Stimulated activated CD4-positive, alpha-beta T cell treated with anti-CD3 and anti-CD28 coated beads, Interleukin-12 subunit alpha, Interleukin-12 subunit beta, amount 100 ng/mL, for 48 hours (primary cell): ENCODE measurements around the gene UMOD.
A peak's percentile ranks its signal among the peaks of the same experiment; 100 is the strongest.

Experiments
- DNase-seq, 3 donors: peaks; one replicate each; pipeline ENCODE4 v3.0.0-alpha.2; 2020; ENCODE audit warnings: low read depth in 2 of 3, low spot score in 1 of 3

Gene UMOD

DNA sequence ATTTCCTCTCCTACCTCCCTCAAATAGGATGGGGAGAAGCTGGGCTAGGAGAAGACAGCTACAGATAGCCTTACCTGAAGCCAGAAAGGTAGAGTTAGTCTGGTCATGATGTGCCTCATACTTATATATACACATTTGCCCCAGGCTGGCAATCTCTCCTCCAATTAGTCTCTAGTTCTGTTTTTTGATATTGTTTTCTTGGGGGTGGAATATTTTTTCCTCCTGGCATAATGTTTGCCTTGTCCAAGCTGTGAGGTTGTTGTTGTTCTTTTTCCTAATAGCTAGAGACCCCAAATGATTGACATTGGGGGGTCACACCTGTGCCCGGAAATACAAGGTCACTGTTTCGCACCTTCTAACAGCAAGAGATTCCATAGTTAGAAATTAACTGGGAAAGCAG is at the start of gene UMOD:
UMOD (minus strand) TSS at position 101 of the 400 bp plus-strand sequence. CDS start 1,978 bp downstream, outside the sequence.
- no peak for DNase-seq

DNA sequence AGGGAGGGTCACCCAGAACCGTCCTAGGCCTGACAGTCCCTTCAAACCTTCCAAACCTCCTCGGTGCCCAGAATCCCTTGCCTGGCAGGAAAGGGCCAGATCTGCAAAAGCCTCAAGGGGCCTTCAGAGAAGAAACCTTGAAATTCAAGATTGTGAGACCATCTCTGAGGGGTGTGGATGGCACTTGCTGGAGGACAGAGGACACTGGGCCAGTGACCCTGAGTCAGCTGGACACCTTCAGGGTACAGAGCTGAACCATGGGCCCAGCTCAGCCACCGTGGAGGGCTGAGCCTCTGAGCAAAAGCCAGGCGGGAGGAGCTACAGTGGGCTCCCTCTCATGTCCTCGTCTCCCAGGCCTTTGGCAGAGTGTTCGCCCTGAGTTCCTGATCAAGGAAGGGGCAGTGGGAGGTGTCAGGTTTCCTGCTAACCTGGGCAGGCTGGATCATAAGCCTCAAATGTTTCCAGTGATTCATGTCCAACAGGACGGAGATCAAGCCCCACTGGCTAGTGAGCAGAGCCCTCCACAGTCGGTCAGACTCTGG is 49.0 kb upstream of the UMOD start:
- DNase-seq = no peak

DNA sequence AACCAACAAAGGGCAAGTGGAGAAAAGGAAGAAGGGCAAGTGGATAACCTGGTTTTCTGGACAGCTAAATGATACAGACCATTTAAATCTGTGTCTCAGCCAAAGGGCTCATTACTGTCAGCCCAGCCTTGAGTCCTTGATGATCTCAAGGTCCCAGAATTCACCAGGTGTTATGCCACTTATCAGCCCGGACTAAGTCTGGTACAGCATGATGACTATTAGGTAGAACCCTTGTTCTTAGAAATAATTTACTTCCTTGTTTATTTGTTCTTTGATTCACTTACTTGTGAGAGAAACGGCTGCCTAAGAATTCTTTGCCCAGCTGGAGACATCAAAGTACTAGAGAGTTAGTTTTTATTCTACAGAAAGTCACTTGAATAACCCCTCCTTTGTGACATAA is 48.6 kb upstream of the UMOD start:
- DNase-seq = no peak

DNA sequence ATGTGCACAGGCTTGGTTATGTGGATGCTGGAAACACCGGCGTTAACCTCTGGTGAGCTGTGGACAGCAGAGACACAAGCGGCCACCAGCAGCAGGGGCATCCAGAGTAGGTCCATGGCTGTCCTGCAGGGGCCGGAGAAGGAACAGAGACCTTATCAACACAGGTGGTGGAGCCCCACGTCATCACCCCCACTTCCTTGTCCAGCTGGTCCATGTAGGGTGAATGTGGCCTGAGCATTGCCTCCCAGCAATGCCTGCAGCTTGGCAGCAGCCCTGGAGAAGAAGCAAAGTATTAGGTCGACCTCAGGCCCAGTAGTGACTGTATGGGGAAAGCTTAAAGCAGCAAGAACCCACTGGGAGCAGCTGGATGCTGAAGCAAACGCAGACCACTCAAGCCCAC is 46.7 kb upstream of the UMOD start:
- DNase-seq = no peak

DNA sequence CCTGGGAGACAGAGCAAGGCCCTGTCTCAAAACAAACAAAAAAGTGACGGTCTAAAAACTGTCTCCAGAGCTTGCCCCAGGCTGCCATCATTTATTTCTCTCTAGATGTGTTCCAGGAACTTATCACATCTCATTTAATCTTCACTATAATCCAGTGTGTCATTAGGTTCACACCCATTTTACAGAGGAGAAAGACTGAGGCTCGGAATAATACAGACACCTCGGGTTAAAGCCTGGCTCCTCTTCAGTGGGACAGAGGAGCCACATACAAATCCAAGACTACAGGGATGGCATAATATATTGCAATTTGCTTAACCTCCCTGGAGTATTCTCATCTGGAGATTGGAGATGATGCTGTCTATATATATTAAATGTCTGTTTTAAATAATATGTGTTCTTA is 46.1 kb upstream of the UMOD start:
- no peak for DNase-seq

DNA sequence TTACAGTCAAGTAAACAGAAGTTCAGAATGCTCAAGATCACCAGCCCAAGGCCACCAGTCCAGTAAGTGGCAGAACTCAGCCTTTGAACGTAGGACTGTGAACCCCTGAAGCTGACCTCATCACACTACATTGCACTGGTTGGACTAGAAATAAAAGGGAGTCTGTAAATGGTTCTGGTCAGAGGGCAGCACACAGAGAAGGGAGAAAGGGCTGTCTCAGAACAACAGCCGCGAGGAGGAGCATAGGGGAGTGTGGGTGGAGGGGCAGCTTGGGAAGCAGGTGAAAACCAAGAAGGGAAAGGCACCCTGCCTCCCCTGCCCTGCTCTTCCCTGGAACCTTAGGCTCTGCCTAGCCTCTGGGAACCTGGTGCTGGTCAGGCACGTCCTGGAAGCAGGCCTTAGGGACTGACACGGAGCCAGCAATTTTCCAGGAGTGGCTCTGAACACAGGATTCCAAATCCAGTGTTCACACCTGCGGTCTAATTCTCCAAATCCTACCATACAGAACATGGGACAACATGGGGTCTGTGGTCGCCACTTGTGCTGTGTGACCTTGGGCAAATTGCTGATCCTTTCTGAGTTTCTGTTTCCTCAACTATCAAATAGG is 45.1 kb upstream of the UMOD start:
- DNase-seq = no peak

DNA sequence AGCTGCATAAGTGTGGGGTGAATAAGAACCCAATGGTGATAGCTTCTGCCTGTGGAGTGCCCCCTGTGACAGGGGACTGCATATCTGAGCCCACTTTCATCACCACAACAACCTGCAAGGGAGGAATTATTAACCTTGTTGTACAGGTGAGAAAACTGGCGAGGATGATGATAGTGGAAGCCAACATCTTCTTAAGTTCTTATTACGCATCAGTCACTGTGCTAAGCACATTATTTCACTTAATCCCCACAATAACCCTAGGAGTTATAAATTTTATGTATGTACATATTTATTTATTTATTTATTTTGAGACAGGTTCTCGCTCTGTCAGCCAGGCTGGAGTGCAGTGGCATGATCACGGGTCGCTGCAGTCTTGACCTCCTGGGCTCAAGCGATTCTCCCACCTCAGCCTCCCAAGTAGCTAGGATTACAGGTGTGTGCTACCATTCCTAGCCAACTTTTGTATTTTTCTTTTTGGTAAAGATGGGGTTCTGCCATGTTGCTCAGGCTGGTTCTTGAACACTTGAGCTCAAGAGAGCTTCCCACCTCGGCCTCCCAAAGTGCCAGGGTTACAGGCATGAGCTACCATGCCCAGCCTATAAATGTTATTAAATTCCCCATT is 44.4 kb upstream of the UMOD start:
- no peak for DNase-seq

DNA sequence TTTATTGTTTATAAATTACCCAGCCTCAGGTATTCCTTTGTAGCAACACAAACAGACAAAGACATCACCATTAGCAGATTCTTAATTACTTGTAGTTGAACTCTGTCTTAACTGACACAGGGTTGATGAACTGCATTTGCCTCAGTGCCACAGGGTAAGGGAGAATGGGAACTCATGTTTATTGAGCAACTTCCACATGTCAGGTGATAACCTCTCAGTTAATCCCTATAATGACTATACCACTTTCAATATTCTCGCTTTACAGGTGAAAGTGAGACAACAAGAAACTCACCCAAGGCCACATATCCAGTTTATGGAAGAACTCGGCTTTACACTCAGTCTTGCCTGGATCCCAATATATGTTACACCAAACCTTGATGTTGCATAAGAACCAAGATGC is 43.4 kb upstream of the UMOD start:
- DNase-seq = no peak

DNA sequence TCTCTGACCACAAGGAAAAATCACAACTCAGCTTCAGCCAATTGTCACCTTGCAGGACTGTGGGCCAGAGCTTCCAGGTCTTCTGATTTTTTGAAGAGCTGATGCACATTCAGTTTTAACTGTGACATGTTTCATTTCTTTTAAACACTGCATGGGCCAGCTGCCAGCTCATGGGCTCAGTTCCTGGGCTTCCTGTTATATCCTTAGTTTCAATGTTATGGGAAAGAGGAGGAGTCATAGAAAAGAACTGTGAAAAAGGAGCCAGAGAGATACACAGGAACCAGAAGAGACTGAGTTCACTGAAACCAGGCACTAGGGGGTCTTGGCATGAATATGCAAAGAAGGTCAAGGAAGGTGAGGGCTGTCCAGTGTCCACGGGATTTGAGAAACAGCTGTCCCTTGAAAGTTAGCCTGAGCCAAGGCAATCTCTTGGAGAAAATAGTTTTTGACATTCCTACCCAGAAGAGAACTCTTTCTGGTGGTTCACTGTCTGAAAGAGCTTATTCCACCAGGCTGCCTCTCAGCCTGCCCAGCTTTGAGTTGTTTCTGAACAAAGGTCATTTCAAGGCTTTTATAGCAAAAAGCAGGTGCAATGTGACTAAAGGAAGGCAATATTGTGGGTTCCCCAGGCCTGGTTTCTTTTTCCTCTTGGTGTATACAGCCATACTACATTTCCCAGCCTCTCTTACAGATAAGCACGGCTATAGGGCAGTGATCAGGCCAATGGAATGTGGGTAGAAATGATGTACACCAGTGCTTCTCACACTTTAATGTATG is 41.5 kb upstream of the UMOD start:
- no peak for DNase-seq

DNA sequence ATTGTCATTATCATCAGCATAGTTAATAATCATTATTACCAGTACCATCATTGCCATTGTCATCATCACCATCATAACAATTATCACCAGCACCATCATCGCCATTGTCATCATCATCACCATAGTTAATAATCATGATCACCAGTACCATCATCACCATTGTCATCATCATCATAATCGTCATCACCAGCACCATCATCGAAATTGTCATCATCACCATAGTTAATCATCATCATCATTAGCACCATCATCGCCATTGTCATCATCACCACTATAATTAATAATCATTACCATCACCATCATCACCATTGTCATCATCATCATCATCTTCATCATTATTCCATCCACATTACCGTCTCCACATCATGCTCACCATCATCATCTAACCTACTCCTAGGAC is 38.5 kb upstream of the UMOD start:
- no peak for DNase-seq

DNA sequence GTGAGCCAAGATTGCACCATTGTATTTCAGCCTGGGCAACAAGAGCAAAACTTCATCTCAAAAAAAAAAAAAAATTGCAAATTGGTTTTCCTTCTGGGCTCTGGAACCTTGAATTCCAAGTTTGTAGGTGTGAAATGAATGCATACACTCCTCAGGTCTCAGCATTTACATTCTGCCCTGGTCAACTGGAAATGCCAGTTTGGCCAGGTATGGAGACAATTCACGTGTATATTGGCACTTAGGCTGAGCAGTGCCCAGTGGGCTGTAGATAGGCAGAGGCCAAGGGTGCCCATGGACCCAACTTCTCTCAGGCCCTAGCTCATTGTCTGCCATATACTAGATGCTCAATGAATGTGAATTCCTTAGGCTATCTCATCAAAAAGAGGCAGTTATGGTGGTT is 36.3 kb upstream of the UMOD start:
- DNase-seq = no peak

DNA sequence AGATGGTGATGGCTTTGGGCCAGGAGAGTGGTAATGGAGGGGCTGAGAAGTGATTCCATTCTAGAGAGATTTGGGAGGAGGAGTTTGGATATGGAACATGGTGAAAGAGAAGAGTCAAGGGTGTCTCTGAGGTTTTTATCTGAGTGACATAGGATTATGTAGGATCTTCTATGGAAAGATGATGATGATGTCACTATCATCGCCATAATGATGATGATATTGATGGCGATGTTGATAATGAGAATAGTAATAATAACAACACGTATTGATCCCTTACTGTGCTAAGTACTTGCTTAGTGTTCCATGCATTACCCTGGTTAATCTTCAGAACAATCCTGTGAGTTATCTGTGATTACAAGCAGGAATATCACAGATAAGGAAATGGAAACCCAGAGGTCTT is 35.5 kb upstream of the UMOD start:
- DNase-seq = no peak

DNA sequence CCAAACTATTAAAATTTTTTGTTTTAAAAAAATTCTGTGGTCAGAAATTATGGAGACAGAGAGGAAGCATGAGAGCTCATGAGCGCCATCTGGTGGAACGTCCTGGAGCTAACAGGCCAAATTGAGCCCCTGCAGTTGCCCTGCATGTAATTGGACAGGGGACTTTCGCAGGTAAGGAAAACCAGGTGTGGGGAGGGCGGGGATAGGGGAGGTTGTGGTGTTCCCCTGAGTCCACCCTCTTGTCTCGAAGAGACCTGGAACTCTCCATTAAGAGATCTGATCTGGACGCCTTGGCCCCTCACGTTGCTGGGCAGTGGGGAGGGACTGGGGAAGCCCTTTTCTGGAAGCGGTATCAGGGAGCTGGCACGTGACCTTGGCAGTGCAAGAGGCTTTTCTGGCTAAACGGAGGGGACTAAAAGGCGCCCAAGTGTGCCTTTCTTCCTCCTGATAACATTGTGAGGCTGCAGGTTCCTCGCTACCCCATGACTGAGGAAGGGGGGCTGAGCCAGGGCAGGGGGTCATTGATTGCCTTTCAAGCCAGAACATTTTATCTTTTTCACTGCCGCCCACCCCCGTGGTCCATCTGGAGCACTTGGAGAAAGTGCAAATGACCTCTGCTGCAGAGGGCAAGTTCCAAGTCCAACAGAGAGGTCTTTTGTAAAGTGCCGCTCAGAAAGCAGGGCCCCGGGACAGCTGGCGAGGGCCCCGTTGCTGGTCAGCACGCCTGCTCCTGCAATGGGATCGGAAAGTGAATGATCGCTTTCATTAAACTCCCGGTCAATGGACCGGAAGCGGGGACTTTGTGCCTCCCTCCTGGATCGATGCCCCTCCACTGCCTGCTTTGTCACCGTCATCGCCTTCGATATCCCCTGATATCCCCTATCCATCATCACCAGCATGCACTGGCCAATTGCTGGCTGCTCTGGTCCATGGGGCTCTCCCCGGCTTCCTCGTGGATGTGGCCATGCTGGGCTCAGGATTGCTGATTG is 33.6 kb upstream of the UMOD start:
- peak; percentile 28 to 56 (median 42) for DNase-seq

DNA sequence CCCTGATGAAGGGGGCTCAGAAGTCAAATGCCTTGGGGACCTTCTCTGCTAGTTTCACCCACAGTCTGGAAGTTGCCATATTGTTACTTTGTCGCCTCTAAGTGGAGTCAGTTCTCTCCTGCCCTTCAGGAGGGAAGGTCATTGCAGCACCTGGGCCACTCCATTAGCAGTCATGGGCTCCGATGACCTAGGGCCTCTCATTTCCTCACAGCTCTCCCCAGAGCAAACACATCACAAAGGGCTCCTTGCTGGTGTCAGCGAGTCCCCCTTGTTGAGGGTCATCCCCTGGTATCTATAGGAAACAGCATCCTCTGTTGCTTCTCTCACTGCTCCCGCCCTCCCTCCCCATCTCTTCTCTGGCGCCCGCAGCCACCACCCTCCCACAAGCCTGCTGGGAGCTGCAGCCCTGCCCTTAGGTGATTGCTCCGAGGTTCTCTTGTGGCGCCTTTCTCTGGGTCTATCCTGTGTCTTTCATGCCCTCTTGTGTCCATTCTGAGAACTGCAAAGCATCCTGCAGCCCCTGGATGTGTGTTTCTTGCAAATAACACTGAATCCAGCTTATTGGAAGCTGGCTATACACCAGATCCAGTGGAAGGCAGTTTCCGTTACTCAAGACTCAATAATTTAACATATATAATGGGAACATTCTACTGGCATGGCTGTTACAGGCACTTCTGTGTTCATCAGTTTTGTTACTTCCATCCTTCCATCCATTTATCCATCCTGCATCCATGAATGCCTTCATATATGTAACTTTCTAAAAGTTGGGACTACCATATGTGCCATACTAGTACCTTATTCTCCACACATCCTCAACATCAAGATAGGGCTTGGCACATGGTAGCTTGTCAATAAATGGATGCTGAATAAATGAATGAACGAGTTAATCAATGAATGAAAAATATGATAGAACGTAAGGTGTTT is 30.9 kb upstream of the UMOD start:
- peak; percentile 26 to 61 (median 26) for DNase-seq

DNA sequence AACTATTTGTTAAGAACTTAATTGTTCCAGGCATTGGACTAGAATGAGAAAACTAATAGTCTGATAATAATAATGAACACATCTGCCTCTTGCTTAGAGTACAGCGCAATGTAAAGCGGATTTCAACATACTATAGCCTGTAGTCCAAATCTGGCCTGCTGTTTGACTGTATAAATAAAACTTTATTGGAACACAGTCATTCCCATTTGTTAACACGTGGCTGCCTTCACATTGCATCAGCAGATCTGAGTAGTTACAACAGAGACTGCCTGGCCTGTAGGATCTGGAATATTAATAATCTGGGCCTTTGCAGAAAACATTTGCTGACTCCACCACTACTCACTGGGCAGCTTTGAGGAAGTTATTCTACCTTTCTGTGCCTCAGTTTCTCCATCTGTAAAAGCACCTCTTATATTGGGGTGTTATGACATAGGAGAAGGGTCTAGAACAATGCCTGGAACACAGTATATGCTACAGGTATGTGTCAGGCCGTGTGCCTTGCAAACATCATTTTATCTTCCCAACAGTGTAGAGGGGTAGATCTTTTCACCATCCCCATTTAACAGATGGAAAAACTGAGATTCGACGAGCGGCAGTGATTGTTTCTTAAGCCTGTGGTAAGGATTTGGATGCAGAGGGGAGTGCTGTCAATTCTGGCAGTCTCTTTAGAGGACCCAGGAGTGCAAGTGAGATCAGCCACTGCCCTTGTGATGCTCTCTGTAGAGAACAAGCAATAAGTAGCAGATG is 29.9 kb upstream of the UMOD start:
- no peak for DNase-seq

DNA sequence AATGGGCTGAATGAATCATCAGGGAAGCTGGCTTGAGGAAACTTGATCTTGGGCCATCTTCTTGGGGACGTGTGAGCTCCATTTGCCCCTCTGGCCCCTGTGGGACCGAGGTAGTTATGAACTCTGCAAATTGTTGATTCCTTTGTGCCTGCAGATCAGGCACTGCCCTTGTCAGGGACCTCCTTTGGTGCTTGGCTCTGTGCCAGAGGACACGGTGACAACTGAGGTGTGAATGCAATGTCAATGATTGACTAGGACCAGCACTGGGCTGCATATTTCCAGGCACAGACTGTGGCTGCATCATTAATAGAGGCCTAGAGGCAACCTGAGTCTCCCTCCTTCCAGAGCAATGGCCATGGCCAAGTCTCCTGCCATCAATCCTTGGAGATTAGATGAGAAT is 28.3 kb upstream of the UMOD start:
- no peak for DNase-seq

DNA sequence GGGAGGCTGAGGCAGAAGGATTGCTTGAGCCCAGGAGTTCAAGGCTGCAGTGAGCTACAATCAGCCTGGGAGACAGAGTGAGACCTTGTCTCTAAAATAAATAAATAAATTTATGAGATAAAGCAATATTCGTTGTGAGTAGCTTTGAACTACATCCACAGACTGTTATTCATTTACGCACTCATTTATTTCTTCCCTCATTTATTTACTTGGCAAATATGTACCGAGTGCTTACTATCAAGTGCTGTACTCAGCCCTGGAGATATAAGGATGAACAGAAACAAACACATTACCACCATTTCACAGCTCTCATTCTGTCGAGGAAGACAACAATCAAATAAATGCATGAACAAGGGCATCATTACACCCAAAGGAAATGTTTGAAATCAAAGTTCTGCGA is 24.7 kb upstream of the UMOD start:
- DNase-seq = no peak

DNA sequence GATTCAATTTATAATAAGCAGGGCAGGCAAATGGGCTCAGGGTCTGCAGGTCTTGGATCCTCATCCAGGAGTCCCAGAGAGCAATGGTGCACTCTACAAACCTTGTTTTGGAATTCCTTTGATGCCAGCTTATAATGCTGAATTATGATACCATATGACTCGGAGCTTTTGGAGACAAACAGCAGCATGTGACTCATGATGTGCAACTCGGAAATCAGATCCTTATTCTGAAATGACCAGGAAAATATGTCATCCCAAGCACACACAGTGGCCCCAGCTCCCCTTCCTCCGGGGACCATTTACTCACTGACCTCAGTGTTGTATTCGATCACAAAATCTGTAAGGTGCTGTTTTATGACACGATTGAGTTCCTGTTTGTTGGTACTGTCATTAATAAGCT is 20.2 kb upstream of the UMOD start:
- DNase-seq = no peak

DNA sequence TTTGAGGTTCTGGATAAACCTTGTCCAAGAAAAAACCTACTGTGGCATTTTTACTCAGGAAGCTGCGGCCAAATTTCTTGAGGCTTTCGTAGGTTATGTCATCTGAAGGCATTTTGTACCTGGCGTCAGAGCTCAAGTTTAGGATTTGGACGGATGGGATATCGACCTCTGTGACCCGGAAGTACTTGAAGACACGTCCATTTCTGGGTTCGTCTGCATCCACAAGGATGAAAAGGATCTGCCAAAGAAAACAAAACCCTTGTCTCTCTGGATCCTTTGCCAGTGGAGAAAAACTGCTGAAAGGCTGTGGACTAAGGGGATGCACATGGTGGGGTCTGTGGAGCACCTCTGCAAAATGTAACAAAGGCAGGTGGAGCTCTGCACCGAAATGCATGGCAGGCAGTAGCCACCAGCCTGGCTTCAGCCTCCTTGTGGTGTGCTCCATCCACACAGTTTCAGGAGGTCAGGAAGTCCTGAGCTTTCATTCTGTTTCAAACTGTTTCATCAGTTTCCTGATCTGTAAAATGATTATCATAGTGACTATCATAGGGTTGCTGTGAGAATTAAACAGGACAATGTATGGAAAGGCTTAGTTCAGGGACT is 17.0 kb upstream of the UMOD start:
- DNase-seq = no peak
